GM19240 (cell line): Measurements from ENCODE around the gene PAFAH2.

Source experiments
- DNase-seq: peaks from one replicate; pipeline ENCODE4 v3.0.0; 2011; ENCODE audit warnings: low spot score; ENCODE audit not compliant: insufficient read length

The PAFAH2 gene

GRCh38 chr1:26014179-26014578 is 16.3 kb upstream of the PAFAH2 start:
- no peak for DNase-seq

GRCh38 chr1:26012864-26013263 is 15.0 kb upstream of the PAFAH2 start:
- no peak for DNase-seq

GRCh38 chr1:26010825-26011224 is 13.0 kb upstream of the PAFAH2 start:
- DNase-seq, result no peak

- no peak for DNase-seq
Observed at GRCh38 chr1:26009796-26010447, 12.1 kb upstream of the PAFAH2 start.

GRCh38 chr1:26006710-26007109 is 8.8 kb upstream of the PAFAH2 start:
- DNase-seq, result no peak

GRCh38 chr1:26005434-26006105 is 7.7 kb upstream of the PAFAH2 start:
- DNase-seq, result no peak

- DNase-seq, result no peak
Observed at GRCh38 chr1:26003756-26004155, 5.9 kb upstream of the PAFAH2 start.

- DNase-seq, result no peak
Observed at GRCh38 chr1:26003262-26003661, 5.4 kb upstream of the PAFAH2 start.

- no peak for DNase-seq
Observed at GRCh38 chr1:25999041-25999800, 1.4 kb upstream of the PAFAH2 start.

GRCh38 chr1:25996966-25997827 is 666 bp downstream of the PAFAH2 start:
- no peak for DNase-seq

GRCh38 chr1:25994402-25995150 is 3.3 kb downstream of the PAFAH2 start:
- no peak for DNase-seq

GRCh38 chr1:25993197-25993951 is 4.5 kb downstream of the PAFAH2 start:
- no peak for DNase-seq

GRCh38 chr1:25992689-25993171 is 5.1 kb downstream of the PAFAH2 start:
- no peak for DNase-seq

GRCh38 chr1:25991937-25992688 is 5.8 kb downstream of the PAFAH2 start:
- DNase-seq, result no peak

- DNase-seq, result no peak
Observed at GRCh38 chr1:25990702-25991395, 7.0 kb downstream of the PAFAH2 start.

GRCh38 chr1:25990251-25990650 is 7.6 kb downstream of the PAFAH2 start:
- DNase-seq, result no peak

- DNase-seq, result no peak
Observed at GRCh38 chr1:25989440-25990234, 8.2 kb downstream of the PAFAH2 start.

GRCh38 chr1:25987951-25988350 is 9.9 kb downstream of the PAFAH2 start:
- no peak for DNase-seq
